OCI-LY3 (cell line): ENCODE measurements around the gene SYNE1.

Experiments
- H2AFZ ChIP-seq: fragments of 200-600, 300-600 bp; shearing (Covaris generic); 2 replicates; pipeline ENCODE4 v1.6.0; 2014; ENCODE audit warnings: antibody characterized with exemption, low read depth, low read length
- H3K27ac ChIP-seq: fragments of 200-600, 300-600 bp; sonication (generic); 2 replicates; pipeline ENCODE4 v1.5.1; 2014; ENCODE audit warnings: mild to moderate bottlenecking, low read length, moderate library complexity, mixed read lengths
- H3K27me3 ChIP-seq: fragments of 200-600, 300-600 bp; sonication (generic); 2 replicates; pipeline ENCODE4 v1.6.1; 2014; ENCODE audit warnings: low read depth, low read length, mixed read lengths
- H3K36me3 ChIP-seq: fragments of 200-600, 300-600 bp; sonication (generic); replicated peaks from 2 replicates; pipeline ENCODE3; 2014; ENCODE audit warnings: low read depth, low read length, mixed read lengths
- H3K4me1 ChIP-seq: fragments of 300-600, 200-600 bp; sonication (generic); 2 replicates; pipeline ENCODE4 v1.6.1; 2014; ENCODE audit warnings: low read length, mixed read lengths
- H3K4me2 ChIP-seq: fragments of 200-600, 300-600 bp; sonication (generic); 2 replicates; pipeline ENCODE4 v1.6.1; 2014; ENCODE audit warnings: low read length, mixed read lengths
- H3K4me3 ChIP-seq: fragments of 300-600, 200-600 bp; sonication (generic); 2 replicates; pipeline ENCODE4 v1.5.1; 2014; ENCODE audit warnings: antibody characterized with exemption, mild to moderate bottlenecking, low read length, moderate library complexity
- H3K79me2 ChIP-seq: fragments of 300-600, 200-600 bp; shearing (Covaris generic); 2 replicates; pipeline ENCODE4 v1.6.1; 2014; ENCODE audit warnings: mild to moderate bottlenecking, low read length, mixed read lengths
- H3K9ac ChIP-seq: fragments of 300-600, 200-600 bp; shearing (Covaris generic); 2 replicates; pipeline ENCODE4 v1.6.0; 2014; ENCODE audit warnings: mild to moderate bottlenecking, low read length, moderate library complexity
- H3K9me3 ChIP-seq: fragments of 200-600, 300-600 bp; shearing (Covaris generic); 2 replicates; pipeline ENCODE4 v1.6.1; 2014; ENCODE audit warnings: low read length, mixed read lengths; ENCODE audit not compliant: insufficient read depth
- H4K20me1 ChIP-seq: fragments of 200-600, 300-600 bp; sonication (generic); 2 replicates; pipeline ENCODE4 v1.6.1; 2016; ENCODE audit warnings: low read length, mixed read lengths; ENCODE audit not compliant: insufficient read depth
- EZH2phosphoT487 ChIP-seq: fragments of 200-600 bp; shearing (Covaris generic); IDR thresholded peaks from 2 replicates; pipeline ENCODE4 v1.6.1; 2018; ENCODE audit warnings: antibody characterized with exemption, mixed run types, low read depth
- TF ChIP-seq, protein P1 (sequence below): fragments of 200-600, 300-600 bp; sonication (generic); IDR thresholded peaks from 2 replicates; pipeline ENCODE4 v1.5.1; 2014; ENCODE audit warnings: antibody characterized with exemption, low read length, low read depth

SYNE1 gene

DNA sequence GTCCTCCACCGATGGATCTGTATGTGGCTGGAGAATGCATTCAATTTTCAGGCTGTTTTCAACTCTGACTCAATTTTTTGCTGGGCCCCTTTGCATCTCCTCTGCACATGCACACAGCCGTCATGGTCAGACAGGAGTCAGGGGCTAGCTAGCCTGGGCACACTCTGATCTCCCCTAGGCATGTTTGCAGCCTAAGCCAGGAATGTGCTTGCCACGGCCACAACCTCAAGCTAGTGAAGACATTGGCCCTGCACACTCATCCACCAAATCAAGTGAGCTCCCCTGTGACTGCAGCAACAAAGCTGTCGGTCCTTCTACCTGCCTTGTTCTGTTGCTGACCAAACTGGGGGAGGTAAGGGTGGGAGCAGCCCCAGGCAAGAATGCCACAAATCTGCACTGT, 529.2 kb downstream of the SYNE1 start:
- Histone ChIP-seq H4K20me1 (no peaks in the 10 kb centered on the region), H2AFZ (no peak overlapping the region), H3K36me3 (no peaks in the 10 kb centered on the region), H3K27me3 (no peaks in the 10 kb centered on the region), H3K9me3 (no peaks in the 10 kb centered on the region), H3K4me3 (no peak overlapping the region), H3K79me2 (no peaks in the 10 kb centered on the region), H3K9ac (no peak overlapping the region), H3K4me1 (peaks cover 13% of the 10 kb centered on the region), H3K27ac (no peak overlapping the region), H3K4me2 (no peak overlapping the region)
- TF ChIP-seq EZH2phosphoT487 = no peak
- TF ChIP-seq, protein P1, sequence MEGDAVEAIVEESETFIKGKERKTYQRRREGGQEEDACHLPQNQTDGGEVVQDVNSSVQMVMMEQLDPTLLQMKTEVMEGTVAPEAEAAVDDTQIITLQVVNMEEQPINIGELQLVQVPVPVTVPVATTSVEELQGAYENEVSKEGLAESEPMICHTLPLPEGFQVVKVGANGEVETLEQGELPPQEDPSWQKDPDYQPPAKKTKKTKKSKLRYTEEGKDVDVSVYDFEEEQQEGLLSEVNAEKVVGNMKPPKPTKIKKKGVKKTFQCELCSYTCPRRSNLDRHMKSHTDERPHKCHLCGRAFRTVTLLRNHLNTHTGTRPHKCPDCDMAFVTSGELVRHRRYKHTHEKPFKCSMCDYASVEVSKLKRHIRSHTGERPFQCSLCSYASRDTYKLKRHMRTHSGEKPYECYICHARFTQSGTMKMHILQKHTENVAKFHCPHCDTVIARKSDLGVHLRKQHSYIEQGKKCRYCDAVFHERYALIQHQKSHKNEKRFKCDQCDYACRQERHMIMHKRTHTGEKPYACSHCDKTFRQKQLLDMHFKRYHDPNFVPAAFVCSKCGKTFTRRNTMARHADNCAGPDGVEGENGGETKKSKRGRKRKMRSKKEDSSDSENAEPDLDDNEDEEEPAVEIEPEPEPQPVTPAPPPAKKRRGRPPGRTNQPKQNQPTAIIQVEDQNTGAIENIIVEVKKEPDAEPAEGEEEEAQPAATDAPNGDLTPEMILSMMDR = no peak

DNA sequence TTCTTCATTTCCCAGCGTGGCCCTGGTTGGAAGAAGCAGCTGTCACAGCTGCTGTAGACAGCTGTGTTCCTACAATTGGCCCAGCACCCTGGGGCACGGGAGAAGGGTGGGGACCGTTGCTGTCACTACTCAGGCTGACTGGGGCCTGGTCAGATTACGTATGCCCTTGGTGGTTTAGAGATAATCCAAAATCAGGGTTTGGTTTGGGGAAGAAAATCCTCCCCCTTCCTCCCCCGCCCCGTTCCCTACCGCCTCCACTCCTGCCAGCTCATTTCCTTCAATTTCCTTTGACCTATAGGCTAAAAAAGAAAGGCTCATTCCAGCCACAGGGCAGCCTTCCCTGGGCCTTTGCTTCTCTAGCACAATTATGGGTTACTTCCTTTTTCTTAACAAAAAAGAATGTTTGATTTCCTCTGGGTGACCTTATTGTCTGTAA, 537.0 kb downstream of the SYNE1 start:
- Histone ChIP-seq H3K4me2 (no peak overlapping the region), H4K20me1 (no peaks in the 10 kb centered on the region), H3K4me1 (peaks cover 2% of the 10 kb centered on the region), H3K27me3 (no peaks in the 10 kb centered on the region), H3K27ac (no peak overlapping the region), H3K9me3 (no peaks in the 10 kb centered on the region), H2AFZ (no peak overlapping the region), H3K4me3 (no peak overlapping the region), H3K9ac (no peak overlapping the region), H3K36me3 (no peaks in the 10 kb centered on the region), H3K79me2 (no peaks in the 10 kb centered on the region)
- TF ChIP-seq, protein P1 = no peak
- TF ChIP-seq EZH2phosphoT487 = no peak

DNA sequence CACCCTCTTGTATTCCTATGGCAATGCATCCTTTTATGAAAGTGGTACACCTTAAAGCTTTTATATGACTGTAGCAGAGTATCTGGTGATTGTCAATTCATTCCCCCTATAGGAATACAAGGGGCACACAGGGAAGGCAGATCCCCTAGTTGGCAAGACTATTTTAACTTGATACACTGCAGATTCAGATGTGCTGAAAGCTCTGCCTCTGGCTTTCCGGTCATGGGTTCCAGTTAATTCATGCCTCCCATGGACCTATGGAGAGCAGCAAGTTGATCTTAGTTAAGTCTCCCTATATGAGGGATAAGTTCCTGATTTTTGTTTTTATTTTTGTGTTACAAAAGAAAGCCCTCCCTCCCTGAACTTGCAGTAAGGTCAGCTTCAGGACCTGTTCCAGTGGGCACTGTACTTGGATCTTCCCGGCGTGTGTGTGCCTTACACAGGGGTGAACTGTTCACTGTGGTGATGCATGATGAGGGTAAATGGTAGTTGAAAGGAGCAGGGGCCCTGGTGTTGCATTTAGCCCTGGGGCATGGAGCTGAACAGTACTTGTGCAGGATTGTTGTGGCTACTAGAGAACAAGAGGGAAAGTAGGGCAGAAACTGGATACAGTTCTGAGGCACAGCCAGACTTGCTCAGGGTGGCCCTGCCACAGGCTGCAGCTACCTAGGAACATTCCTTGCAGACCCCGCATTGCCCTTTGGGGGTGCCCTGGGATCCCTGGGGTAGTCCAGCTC, 537.5 kb downstream of the SYNE1 start:
- Histone ChIP-seq H3K4me2 (no peak overlapping the region), H3K36me3 (no peaks in the 10 kb centered on the region), H3K27me3 (no peaks in the 10 kb centered on the region), H3K4me1 (peaks cover 8% of the 10 kb centered on the region), H3K9me3 (no peaks in the 10 kb centered on the region), H3K4me3 (no peak overlapping the region), H3K9ac (no peak overlapping the region), H3K27ac (no peak overlapping the region), H3K79me2 (no peaks in the 10 kb centered on the region), H2AFZ (no peak overlapping the region), H4K20me1 (no peaks in the 10 kb centered on the region)
- TF ChIP-seq, protein P1 = no peak
- TF ChIP-seq EZH2phosphoT487 = no peak

DNA sequence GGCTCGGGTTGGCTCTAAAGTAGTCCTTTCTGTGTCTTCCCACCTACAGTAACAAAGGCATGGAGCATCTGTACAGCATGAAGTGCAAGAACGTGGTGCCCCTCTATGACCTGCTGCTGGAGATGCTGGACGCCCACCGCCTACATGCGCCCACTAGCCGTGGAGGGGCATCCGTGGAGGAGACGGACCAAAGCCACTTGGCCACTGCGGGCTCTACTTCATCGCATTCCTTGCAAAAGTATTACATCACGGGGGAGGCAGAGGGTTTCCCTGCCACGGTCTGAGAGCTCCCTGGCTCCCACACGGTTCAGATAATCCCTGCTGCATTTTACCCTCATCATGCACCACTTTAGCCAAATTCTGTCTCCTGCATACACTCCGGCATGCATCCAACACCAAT, 538.5 kb downstream of the SYNE1 start:
- no peaks in the 10 kb centered on the region for H3K27me3 ChIP-seq
- H3K9ac ChIP-seq = no peak overlapping the region
- H3K9me3 ChIP-seq = no peaks in the 10 kb centered on the region
- H4K20me1 ChIP-seq = no peaks in the 10 kb centered on the region
- no peak overlapping the region for H2AFZ ChIP-seq
- peaks cover 12% of the 10 kb centered on the region for H3K4me1 ChIP-seq
- no peak overlapping the region for H3K4me3 ChIP-seq
- H3K36me3 ChIP-seq = no peaks in the 10 kb centered on the region
- no peaks in the 10 kb centered on the region for H3K79me2 ChIP-seq
- no peak overlapping the region for H3K27ac ChIP-seq
- no peak for TF ChIP-seq EZH2phosphoT487
- TF ChIP-seq, protein P1 = no peak
- no peak overlapping the region for H3K4me2 ChIP-seq
